Measurements from ENCODE around the gene NKX1-1.
"Not testable (repeated sequence)": the region's sequence is repeated elsewhere in the genome, so short reads cannot be mapped to it uniquely, and the experiment has no call there.

NKX1-1 gene

GRCh38 chr4:1383728-1384591 is 22.3 kb downstream of the NKX1-1 start:
- DNase-seq: no peak

- DNase-seq: no peak
Observed at GRCh38 chr4:1382776-1383727, 23.2 kb downstream of the NKX1-1 start.

GRCh38 chr4:1381944-1382541 is 24.2 kb downstream of the NKX1-1 start:
- no peak for DNase-seq

DNA sequence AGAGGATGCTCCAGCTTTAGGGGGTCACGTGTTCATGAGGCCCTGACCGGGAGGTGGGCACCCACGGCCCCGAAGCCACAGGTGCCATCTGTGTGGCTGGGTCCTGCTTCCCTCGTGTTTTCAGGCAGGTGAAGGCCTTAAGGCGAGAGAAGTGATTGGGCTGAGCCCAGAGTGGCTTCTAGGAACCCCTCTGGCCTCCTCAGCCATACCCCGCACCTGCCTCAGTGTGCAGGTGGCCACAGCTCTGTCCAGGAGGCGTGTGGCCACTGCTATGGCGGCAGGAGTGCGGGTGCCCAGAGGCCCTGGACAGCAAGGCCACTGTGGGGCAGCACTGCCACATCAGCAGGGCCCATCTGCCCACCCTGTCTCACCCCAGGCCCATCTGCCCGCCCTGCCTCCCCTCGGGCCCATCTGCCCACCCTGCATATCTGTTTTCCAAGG is 25.0 kb downstream of the NKX1-1 start:
- DNase-seq: no peak

- DNase-seq: no peak
Observed at GRCh38 chr4:1380368-1381151, 25.7 kb downstream of the NKX1-1 start.

- DNase-seq: no peak
Observed at GRCh38 chr4:1379801-1380331, 26.4 kb downstream of the NKX1-1 start.

DNA sequence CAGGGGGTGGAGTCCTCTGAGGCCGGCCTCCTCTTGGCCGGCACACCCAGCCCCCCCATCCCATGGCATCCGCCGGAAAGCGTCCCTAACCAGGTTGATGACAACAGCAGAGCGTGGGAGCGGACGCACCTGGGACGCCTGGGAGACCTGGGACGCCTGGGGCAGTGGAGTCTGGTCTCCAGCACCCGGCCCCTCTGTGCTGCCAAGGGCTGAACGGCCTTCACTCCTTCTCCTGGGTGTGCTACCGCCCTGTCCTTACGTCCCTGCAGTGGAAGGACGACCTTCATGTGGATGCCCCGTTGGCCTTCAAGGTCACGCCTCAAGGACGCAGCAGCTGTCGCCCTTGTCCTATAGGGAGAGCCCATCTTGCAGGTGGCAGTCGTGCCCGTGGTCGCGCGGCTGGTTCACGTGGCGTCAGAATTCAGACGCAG is 26.9 kb downstream of the NKX1-1 start:
- DNase-seq: no peak

- no peak for DNase-seq
Observed at GRCh38 chr4:1378559-1379231, 27.5 kb downstream of the NKX1-1 start.

GRCh38 chr4:1377606-1378261 is 28.5 kb downstream of the NKX1-1 start:
- DNase-seq: no peak

GRCh38 chr4:1376841-1377605 is 29.2 kb downstream of the NKX1-1 start:
- no peak for DNase-seq

DNA sequence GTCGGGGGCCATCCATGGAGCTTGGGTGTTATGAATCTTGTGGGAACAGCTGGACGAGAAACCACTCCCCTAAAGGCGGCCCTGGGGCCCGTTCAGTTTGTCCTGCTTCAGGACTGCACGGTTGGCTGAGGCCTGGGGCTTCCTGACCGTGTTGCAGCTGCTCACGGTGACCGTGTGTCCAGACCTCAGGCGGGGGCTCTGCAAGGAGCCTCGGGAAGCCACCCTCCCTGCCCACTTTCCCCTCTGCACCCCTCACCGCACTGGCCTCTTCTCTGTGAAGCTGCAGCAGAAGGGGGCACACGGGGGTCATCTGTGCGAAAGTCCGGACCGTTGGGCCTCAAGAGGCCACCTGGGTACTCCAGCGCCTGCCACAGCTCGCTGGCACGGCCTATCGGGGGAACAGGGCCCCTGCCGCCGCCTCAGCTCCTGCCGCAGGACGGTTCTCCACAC is 29.8 kb downstream of the NKX1-1 start:
- no peak for DNase-seq

DNA sequence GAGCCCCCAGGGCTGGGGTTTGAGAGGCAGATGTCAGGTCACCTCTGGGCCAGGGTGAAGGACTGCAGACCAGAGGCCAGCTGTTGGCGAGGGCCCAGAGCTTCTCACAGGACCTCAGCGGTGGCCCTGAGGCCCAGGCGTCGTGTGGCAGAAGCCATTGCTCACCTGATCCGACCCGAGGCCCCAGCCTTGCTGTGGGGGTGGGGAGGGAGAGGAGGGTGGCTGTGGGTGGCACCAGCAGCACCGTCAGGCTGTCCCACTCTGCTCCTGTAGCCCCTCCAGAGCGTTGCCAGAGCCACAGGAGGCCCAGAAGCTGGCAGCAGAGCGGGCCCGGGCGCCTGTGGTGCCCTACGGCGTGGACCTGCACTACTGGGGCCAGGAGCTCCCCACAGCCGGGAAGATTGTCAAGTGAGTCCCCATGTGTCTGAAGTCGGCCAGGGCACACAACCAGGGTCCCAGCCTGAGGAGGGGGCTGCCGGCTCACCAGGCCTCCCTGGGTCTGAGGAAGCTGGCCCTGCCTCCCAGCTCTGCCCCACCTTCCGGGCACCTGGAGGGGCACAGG is 30.4 kb downstream of the NKX1-1 start:
- DNase-seq: no peak

DNA sequence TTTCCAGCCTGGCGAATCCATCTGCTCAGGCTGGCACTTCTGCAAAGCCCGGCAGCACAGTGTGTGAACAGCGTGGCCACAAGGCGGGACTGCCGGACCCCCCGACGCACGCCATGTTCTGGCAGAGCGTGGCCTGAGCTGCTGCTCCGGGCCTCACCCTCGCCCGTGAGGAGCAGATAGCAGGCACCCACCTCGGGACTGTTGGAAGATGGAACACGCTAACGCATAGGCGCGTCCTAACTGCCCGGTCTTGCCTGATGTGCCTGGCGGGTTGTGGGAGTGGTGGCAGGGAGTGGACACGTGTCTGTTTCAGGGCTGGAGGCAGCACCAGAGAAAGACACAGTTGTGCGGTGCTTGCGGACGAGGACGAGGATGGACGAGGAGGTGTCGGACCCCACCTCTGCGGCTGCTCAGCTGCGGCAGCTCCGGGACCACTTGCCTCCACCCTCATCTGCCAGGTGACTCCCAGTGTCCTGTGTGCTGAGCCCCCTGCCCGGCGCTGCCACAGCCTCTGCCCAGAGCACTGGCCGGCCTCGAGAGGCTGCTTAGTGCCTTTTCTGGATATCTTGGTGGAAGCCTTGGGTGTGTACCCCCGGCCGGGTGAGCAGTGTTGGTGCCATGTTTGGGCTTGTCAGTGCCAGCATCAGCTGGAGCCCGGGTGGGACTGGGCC is 31.1 kb downstream of the NKX1-1 start:
- no peak for DNase-seq

GRCh38 chr4:1374706-1375045 is 31.6 kb downstream of the NKX1-1 start:
- DNase-seq: no peak

- no peak for DNase-seq
Observed at GRCh38 chr4:1373892-1374705, 32.1 kb downstream of the NKX1-1 start.

GRCh38 chr4:1372576-1372975 is 33.7 kb downstream of the NKX1-1 start:
- DNase-seq: not testable (repeated sequence)

GRCh38 chr4:1371176-1372165 is 34.8 kb downstream of the NKX1-1 start:
- DNase-seq: no peak

Measured in T1000 (cell line).